ENCODE data around the gene ESR1.

- TF ChIP-seq, protein P1, sequence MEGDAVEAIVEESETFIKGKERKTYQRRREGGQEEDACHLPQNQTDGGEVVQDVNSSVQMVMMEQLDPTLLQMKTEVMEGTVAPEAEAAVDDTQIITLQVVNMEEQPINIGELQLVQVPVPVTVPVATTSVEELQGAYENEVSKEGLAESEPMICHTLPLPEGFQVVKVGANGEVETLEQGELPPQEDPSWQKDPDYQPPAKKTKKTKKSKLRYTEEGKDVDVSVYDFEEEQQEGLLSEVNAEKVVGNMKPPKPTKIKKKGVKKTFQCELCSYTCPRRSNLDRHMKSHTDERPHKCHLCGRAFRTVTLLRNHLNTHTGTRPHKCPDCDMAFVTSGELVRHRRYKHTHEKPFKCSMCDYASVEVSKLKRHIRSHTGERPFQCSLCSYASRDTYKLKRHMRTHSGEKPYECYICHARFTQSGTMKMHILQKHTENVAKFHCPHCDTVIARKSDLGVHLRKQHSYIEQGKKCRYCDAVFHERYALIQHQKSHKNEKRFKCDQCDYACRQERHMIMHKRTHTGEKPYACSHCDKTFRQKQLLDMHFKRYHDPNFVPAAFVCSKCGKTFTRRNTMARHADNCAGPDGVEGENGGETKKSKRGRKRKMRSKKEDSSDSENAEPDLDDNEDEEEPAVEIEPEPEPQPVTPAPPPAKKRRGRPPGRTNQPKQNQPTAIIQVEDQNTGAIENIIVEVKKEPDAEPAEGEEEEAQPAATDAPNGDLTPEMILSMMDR (IDR thresholded peaks at IDR 0.05; ENCODE audit: low read depth, low read length, missing input control): no peak
- TF ChIP-seq JUND (IDR thresholded peaks at IDR 0.05): no peak
These were observed 98.4 kb downstream of the ESR1 start for GRCh38 chr6:151905854-151906253.
